Measurements from ENCODE around the gene MOB3B.

DNA sequence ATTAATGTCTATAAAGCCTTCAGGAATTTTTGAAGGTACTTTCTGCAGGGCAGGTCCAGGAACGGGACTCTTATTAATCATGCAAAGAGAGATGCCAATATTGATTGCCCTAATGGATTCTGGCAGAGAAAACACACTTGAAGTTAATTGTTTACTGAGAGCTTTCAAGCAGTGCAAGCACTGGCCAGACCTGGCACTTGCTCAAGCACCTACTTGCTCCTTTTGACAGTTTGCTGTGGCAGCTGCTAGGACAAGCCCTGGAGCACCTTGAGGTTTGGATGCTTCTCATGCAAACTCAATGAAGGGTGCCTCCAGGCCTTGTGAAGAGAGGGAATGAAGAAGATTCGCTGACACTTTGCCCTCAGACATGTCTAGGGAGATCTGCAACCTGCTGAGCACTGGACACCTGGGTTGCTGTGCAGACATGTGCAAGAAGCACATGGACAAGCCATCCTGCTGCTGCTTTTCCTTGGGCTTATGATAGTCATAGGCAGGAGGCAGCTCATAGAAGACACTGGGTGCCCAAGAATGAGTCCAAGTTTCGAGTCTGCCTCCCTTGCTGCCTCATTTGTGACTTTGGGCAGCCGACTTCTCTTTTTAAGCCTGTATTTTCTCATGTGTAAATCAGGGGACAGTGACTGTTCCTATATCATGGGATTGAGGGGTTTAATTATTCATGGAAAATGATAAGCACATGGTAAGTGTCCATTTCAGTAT is 143.8 kb downstream of the MOB3B start:
- TF ChIP-seq, protein P1, sequence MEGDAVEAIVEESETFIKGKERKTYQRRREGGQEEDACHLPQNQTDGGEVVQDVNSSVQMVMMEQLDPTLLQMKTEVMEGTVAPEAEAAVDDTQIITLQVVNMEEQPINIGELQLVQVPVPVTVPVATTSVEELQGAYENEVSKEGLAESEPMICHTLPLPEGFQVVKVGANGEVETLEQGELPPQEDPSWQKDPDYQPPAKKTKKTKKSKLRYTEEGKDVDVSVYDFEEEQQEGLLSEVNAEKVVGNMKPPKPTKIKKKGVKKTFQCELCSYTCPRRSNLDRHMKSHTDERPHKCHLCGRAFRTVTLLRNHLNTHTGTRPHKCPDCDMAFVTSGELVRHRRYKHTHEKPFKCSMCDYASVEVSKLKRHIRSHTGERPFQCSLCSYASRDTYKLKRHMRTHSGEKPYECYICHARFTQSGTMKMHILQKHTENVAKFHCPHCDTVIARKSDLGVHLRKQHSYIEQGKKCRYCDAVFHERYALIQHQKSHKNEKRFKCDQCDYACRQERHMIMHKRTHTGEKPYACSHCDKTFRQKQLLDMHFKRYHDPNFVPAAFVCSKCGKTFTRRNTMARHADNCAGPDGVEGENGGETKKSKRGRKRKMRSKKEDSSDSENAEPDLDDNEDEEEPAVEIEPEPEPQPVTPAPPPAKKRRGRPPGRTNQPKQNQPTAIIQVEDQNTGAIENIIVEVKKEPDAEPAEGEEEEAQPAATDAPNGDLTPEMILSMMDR (IDR thresholded peaks at IDR 0.05), result no peak
- TF ChIP-seq POLR2A (IDR thresholded peaks at IDR 0.05), result no peak
- TF ChIP-seq POLR2AphosphoS5 (IDR thresholded peaks at IDR 0.05), result no peak
